ENCODE data around the gene HSPBP1.

Gene HSPBP1

DNA sequence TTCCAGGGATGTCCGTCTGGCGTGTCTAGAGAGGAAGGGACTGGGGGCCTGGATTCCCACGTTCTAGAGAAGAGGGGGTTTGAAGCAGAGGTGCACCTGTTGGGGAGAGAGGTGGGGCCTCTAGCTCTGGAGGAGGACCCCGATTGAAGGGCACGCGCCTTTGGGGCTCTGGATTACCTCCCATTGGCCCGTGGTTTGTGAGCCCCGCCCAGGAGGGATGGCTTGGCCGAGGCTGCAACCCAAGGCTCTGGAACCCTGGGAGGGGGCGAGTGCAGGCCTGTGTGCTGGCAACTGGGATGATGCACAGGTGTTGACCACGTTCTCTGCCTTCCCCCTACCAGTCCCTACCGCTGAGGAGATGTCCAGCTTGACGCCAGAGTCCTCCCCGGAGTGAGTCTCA lies 25.1 kb upstream of the HSPBP1 start:
- DNase-seq, result no peak

DNA sequence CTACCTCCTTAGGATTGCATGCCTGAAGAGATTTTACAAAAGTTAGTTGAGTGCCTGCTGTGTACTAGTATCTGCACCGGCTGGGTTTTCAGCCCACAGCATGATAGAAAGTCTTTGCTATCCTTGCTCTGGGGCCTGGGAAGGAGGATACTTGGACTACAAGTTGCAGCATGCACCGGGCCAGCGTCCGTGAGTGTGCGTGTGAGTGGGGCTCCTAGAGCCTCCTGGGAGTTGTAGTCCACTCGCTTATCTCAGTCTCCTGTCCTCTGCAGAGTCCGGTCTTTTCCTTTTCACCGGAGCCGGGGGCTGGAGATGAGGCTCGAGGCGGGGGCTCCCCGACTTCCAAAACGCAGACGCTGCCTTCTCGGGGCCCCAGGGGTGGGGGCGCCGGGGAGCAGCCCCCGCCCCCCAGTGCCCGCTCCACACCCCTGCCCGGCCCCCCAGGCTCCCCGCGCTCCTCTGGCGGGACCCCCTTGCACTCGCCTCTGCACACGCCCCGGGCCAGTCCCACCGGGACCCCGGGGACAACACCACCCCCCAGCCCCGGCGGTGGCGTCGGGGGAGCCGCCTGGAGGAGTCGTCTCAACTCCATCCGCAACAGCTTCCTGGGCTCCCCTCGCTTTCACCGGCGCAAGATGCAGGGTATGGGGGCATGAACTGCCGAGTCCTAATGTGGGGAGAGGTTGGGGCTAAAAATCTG lies 24.5 kb upstream of the HSPBP1 start:
- peak; percentile 53 for DNase-seq

DNA sequence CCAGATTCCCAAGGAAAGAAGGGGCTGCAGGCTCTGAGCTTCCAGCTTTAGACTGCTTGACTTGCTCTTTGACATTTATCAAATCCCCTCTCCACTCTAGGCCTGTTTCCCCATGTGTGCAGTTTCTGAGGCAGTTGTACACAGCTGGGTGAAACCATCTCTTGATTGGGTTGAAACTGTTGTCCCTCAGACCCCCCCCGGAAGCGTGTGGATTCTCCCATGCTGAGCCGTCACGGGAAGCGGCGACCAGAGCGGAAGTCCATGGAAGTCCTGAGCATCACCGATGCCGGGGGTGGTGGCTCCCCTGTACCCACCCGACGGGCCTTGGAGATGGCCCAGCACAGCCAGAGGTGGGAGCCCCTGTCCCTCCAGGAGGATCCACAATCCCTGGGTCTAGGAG lies 23.6 kb upstream of the HSPBP1 start:
- no peak for DNase-seq

DNA sequence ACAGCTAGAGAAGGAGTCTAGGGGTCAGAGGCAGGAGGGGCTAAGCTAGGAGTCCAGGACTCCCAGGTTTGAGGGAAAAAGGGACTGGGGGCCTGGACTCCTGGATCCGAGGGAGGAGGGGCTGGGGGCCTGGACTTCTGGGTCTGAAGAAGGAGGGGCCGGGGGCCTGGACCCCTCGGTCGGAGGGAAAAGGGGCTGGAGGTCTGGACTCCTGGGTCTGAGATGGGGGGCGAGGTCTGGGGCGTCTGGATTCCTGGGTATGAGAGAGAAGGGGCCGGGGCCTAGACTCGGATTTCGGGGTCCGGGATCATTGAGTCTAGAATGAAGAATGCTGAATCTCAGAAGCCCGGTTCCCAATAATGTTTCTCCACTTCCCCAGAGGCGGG lies 22.4 kb upstream of the HSPBP1 start:
- no peak for DNase-seq

- DNase-seq, result peak; percentile 97
Observed at GRCh38 chr19:55301459-55302317, 21.8 kb upstream of the HSPBP1 start.

DNA sequence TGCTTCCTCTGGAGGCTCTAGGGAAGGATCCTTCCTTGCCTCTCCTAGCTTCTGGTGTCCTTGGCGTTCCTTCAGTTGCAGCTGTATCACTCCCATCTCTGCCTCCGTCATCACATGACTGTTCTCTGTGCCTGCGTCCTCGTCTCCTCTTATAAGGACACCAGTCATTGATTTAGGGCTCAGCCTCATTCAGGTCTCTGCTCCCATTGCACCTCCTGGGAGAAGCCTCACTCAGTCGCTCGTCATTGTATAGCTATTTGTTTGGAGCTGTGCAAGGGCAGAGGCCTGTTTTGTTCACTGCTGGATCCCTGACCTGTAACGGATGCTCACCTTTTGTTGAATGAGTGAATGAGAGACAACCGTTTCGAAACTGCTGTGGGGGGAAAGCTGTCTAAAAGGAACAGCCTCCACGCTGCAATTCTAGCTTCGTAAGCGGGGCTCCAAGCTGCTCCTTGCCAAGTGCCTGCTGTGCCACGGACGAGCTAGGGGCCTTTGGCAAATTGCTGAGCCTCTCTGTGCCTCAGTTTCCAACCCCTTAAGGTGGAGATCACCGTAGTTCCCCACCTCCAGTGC lies 21.1 kb upstream of the HSPBP1 start:
- DNase-seq, result no peak

GRCh38 chr19:55299991-55300390 lies 20.1 kb upstream of the HSPBP1 start:
- DNase-seq, result no peak

GRCh38 chr19:55297267-55297666 lies 17.4 kb upstream of the HSPBP1 start:
- no peak for DNase-seq

- no peak for DNase-seq
Observed at GRCh38 chr19:55289117-55289796, 9.3 kb upstream of the HSPBP1 start.

DNA sequence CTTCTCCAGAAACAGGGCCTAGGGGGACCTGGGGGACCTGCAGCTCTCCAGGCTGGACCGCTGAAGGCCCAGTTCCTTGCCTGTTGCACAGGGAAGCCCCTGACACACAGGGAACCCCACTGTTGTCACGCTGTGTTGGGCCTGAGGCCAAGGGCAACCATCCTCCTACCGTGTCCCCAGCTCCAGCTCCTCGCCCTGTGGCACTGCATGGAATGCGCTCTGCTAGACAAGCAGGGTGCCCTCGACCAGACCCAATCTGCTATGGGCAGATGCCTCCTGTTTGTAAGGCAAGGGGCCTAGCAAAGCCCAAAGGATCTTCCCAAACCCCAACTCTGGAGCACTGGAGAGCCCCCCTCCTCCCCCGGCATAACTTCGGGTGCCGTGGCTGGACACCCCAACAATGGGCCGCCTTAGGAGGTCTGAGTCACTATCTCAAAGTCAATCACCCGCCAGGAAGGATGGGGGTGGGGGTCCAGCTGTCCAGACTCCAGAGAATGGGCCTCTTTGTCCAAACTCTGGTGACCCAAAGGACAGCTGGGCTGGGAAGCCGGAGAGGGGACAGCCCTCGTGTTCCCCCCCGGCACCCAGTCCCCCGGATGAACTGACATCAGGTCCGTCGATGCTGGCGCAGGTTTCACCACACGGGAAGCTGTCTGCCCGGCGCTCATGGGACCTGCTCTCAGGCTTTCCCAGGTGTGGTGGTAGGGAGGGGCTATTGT lies 7.6 kb upstream of the HSPBP1 start:
- DNase-seq, result no peak

DNA sequence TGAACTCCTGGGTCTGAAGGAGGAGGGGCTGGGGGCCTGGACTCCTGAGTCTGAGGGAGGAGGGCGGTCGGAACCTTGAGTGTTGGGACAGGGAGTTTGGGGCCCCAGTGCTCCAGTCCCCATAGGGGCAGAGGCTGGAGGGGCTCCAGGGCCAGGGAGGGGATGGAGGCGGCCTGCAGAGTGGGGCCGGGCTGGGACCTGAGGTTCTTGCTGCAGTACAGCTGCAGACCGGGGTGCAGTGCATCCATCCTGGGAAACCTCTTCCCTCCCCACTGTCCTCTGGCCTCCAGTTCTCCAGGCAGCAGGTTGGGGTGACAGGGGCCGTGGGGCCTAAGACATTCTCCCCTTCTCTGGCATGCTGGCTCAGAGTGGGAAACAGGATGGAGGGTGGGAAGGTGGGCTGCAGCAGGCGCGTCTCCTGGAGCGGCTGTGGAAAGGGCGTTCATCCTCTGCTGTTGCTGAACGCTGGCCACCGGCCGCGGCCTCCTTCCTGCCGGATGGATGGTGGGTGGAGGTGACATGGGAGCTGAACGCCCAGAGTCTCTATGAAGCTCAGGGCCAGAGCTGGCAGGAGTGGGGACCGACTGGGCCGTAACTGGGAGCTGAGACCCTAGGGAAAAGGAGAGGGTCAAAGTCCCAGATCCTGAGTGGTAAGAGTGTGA lies 5.5 kb upstream of the HSPBP1 start:
- no peak for DNase-seq

- DNase-seq, result no peak
Observed at GRCh38 chr19:55284405-55285058, 4.6 kb upstream of the HSPBP1 start.

- DNase-seq, result peak; percentile 58
Observed at GRCh38 chr19:55283548-55284377, 3.9 kb upstream of the HSPBP1 start, which contains the start of gene BRSK1. Gene BRSK1, plus strand, starts transcription at chr19:55283997. Its CDS starts 446 bp downstream, at chr19:55284443.

DNA sequence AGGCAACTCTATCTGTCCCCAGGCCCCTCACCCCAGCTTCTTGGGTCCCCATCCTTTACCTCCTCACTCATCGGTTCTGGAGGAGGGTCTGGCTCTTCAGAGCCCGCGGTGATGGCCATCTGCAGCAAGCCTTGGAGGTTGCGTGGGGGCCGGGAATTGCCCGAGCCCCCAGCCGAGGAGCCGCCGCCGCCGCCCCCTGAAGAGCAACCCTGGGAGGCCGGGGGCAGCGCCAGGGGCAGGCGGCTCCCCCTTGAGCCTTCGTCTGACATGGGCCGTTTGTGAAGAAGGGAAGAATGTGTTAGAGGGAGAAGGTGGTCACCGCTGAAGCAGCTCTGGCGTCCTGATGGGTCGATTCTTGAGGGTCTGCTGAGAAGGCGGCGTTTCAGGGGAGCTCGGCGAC lies 570 bp downstream of the HSPBP1 start:
- no peak for DNase-seq

- no peak for DNase-seq
Observed at GRCh38 chr19:55278391-55279135, 1.3 kb downstream of the HSPBP1 start.

GRCh38 chr19:55277494-55277893 lies 2.4 kb downstream of the HSPBP1 start:
- DNase-seq, result no peak

DNA sequence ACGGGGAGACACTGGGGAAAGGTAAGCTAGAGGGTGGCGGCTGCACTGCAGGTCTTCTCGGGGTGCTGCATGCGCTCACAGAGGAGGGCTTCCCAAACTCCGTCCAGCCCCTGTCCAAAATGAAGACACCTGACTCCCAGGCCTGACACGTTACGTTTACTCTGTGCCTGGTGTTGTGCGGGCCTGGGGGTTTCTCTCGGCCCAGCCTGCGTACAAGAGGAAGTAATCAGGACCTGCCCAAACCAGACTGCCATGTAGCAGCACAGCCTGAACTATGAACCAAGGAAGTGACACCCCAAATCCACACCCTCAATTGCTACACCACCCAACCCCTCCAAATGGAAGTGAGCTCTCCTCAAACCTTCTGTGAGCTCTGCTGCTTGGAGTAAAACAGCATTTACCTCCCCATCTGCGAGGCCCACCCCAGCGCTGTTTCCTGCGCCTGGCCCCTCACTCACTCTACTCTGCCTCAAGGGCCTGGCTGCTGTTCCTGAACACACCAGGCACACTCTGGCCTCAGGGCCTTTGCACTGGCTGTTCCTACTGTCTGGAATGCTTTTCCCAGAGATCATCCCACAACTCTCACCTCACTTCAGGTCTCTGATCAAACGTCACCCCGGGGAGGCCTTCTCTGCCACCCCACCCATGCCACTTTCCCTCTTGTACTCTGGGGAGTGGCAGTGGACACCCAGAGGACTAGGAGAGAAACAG lies 3.0 kb downstream of the HSPBP1 start:
- no peak for DNase-seq

- no peak for DNase-seq
Observed at GRCh38 chr19:55275851-55276719, 3.8 kb downstream of the HSPBP1 start.
